ENCODE results near the gene EVX2. TPM values are rescaled to one million over a fixed set of nuclear protein-coding genes. Genes with fewer than 3 reads are reported as not detected.

The EVX2 gene
- total RNA-seq, 1 donor from 2014 or later, result not detected

GRCh38 chr2:176082824-176083751, 674 bp downstream of the EVX2 start:
- no peak for DNase-seq (ENCODE audit: low spot score)

GRCh38 chr2:176082525-176082823, 1.3 kb downstream of the EVX2 start:
- no peak for DNase-seq (ENCODE audit: low spot score)

DNA sequence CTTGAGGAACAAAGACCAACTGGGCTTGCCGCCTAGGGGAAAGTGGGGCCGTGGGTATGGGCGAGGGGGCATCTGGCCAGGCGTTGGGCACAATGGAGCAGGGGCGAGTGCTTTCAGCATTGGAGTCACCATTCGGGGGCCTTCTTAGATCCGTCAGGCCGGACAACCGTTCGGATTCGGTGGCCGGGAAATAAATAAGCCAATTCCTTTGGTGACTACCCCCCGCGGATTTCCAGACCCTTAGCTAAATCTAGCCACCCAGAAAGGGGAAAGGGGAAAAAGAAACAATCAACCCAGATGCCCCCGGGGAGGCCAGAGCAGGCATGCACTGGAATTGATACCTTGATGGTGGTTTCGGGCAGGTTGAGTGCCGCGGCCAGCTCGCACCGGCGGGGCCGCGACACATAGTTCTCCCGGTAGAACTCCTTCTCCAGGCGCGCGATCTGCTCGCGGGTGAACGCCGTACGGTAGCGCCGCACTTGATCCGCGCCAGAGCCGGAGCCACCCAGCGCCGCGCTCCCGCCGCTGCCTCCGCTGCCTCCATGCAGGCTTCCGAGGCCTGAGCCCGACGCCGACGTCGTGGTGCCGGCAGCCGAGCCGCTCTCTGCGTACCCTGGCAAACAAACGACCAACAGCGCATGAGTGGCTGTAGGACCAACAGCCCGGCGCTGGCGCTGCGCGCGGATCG, 1.8 kb downstream of the EVX2 start:
- no peak for DNase-seq (ENCODE audit: low spot score)

- DNase-seq (ENCODE audit: low spot score), result no peak
Observed at GRCh38 chr2:176081376-176081836, 2.4 kb downstream of the EVX2 start.

DNA sequence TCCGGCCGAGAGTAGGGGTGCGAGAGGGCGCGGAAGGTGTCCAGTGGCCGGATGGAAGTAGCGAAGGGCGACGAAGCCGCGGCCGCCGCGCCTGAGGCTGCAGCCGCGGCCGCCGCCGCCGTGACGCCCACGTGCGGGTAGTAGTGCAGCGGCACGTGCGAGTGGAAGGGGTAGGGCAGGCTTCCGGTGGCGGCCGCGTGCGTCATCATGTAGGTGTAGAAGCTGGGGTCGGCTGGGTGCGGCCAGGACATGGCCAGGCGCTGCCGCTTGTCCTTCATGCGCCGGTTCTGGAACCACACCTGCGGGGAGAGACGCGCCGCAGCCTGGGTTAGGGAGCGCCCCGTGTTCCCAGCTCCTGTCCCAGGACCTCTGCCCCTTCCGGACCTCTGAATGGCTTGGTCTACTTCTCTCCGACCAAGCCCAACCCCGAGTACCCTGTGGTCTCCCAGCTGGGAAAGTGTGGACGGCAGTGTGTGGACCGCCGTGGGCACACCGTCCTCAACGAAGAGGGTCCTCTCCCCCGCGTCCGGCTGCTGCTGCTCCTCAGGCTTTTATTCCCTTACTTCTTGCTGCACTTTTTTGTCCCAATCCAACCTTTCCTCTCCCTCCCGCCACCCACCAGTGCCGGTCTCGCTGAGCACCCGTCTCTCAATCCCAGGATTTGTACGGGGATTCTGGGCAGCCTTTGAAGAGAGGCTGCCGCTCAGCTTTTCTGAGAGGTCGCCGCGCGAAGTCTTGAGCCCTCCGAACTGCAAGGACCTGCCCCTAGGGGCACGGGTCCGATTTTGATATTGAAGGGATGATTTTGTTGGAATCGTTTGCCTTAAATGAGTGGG, 3.0 kb downstream of the EVX2 start:
- DNase-seq (ENCODE audit: low spot score), result no peak

DNA sequence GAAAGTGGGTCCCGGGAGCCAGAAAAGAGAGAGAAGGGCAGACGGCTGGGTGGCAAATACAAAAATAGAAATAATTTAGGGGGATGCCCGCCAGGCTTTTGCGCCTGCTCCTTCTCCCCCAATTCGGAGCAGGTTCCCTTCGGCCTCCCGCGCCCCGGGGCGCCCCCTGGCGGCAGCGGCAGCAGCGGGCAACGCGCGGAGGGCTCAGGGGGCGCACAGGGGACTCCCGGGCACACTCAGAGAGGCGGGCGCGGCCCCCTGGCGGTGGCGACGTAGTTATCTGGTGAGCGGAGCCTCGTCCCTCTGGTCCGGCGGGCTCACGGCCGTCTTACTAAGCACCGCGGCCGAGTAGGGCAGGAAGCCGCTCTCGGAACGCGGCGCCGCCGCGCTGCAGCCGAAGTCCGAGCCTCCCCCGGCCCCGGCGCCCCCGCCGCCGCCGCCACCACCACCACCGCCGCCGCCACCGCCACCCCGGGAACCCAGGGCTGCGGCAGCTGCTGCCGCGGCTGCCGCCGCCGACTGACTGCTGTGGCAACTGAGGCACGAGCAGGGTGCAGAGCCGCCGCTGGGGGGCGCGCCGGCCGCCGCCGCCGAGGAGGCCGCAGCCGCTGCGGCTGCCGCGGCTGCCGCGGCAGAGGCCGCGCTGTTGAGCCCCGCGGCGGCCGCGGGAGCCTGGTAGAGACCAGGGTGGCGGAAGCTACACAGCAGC, 3.8 kb downstream of the EVX2 start:
- DNase-seq (ENCODE audit: low spot score), result no peak

DNA sequence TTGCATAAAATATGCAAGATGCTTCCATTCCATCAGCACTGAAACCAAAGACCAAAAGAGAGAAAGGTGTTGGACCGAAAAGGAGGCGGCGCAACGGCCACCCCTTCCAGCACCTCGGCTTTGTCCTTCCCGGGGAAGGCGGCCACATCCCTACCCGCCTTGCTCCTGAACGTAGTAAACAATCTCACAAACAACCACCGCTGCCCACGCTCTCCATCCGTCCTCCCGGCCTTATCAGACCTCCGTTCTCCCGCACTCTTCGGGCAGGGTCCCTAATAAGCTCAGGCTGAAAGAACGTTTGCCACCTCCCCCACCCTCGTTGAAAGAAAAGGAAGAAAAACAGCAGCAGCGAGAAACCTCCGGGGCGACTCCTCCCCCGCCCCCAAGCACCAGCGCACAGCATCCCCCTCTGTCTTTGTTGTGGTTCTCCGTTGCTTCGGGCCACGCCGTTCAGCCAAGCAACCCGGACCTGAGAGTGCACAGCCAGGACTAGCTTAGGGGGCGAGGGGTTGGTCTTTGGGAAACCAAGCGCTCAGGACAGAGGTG, 4.4 kb downstream of the EVX2 start:
- no peak for DNase-seq (ENCODE audit: low spot score)

- no peak for DNase-seq (ENCODE audit: low spot score)
Observed at GRCh38 chr2:176078541-176079284, 5.0 kb downstream of the EVX2 start.

- no peak for DNase-seq (ENCODE audit: low spot score)
Observed at GRCh38 chr2:176076796-176077195, 7.0 kb downstream of the EVX2 start.

GRCh38 chr2:176076063-176076462, 7.7 kb downstream of the EVX2 start:
- DNase-seq (ENCODE audit: low spot score), result no peak

DNA sequence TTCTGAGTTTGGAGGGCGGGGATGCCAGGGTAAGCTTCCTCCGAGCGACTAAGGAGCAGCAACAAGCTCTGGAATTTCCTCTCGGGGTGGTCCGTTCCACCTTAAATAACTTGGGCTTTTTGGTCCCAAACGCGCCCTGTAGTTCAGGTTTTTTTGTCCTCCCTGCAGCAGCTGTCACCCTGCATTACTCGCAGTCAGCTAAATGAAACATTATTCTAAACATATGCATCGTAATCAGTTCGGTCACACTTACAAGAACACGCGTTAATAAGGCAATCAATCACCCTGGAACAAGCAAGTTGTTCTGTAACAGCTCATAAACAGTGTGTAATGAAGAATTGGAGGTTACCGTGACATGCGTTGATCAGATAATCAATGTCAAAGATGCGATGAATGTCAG, 8.3 kb downstream of the EVX2 start:
- DNase-seq (ENCODE audit: low spot score), result no peak

DNA sequence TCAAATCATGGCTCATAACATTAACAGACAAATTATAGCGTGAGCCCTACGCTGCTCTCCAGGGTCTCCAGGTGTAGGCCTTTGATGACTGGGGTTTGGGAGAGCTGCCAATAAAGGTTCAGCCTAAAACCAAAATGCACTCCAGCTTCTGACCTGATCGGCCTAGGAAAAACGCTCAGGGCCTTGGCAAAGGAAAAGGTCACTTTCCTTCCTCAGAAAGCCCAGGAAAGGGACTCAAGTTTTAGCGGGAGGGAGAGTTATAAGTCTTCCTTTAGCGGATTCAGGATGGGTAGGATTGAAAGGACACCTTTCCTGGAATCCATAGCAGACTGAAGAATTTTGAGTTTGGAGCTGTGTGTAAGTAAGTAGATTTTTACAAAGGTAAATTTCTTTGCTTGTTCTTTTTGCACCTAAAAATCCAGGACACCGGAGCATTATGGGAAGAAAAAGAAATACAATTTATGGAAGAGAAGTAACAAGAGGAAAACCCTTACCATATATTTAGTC, 8.8 kb downstream of the EVX2 start:
- DNase-seq (ENCODE audit: low spot score), result no peak

GRCh38 chr2:176072951-176073904, 10.5 kb downstream of the EVX2 start:
- no peak for DNase-seq (ENCODE audit: low spot score)

DNA sequence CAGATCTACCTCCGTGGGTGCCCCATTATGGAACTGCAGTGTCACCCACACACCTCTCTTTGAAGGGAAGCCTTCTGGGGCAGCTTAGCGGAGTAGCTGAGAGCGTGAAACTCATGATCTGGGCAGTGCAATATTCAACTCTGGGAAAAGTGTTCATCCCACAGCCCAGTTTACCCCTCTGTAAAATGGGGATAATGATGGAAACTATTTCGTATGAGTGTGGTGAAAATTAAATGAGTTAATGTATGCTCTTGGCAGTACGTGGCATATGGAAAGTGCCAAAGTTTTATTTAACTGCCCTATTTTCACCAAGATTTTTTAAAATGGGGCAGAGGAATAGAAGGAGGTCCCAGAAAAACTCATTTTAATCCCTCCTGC, 11.5 kb downstream of the EVX2 start:
- no peak for DNase-seq (ENCODE audit: low spot score)

DNA sequence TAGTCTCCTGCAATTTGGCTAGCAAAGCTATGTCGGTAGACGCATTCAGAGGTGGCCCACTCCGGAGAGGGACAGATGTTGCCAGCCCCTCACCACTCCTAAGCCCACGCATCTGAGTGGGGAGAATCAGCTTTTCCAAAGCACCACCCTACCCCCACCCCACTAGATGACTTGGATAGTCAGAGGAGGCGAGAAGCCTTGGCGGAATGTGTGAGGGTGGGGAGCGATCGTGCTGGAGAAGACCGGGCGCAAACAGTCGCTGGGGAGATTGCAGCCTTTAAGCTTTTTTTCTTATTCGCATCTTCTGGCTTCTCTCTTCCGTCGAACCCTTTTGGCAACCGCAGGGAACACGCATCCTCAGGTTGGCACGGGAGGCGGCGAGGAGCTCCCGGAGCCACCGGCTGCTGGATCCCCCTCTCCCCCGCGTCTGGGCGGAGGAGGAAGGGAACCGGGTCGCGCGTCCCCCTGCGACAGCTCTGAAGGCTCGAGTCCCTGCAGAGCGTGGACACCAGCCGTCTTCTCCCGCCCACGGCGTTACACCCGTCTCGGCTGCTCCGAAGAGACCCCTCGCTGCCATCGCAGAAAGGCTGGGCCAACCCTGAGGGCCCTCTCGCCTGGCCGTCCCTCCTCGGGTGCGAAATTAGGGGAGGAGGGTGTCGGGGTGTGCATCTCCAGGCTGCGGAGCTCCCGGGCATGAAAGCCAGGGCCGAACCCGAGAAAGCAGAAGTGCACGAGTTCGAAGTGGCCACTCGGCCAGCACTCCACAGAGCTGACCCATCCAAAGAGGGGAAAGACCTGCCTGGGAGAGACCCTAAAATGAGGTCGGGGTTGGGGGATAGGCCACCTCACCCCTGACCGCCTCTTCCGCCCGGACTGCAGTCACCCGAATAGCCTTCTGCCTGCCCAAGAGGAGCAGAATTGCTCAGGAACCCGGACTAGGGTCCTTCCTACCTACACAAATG, 12.2 kb downstream of the EVX2 start:
- no peak for DNase-seq (ENCODE audit: low spot score)

- DNase-seq (ENCODE audit: low spot score), result no peak
Observed at GRCh38 chr2:176068419-176068832, 15.3 kb downstream of the EVX2 start.

DNA sequence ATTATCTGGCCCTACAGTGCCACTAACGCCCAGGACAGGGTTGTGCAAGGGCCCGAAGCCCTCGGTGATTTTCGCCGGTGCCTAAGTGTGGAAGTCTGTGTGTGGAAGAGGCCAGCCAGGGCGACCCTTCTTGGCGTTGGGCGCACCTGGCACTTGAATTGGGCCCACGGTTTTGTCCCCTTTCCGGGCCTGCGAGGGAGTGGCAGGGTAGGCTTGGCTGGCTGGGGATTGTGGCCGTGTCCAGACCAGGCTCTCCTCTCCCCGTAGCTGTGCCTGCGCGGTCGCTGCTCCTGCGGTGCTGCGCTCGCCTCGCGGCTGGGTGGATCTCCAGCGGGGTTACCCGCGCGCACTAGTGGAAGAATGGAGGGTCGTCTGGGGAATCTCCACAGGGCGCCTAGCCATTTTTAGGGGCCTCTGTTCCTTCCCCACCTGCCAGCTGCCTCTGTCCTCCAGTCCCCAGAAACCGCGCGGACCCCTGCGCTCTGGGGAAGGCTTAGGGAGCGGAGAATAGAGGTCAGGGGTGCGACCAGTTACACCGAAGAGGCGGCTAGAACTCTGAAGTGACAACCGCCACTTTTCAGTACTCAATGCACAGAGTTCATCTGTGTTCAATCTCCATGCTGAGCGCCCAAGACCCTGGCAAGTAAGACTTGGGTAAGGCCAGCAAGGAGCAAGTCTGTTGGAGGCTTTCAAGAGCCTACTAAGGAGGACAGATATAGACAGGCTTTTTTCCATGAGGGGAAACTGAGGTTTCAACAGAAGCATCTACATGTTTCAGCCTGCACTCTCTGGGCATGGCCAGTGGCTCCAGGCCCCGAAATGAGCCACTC, 16.0 kb downstream of the EVX2 start:
- no peak for DNase-seq (ENCODE audit: low spot score)
